HG03457 (cell line): Measurements from ENCODE around the gene MARCHF6.

ENCODE experiments used
- ATAC-seq: cut with Tn5 transposase; IDR thresholded peaks from one replicate; pipeline ENCODE4 v1.9.1; 2021; ENCODE audit warnings: moderate number of reproducible peaks; ENCODE audit not compliant: unreplicated experiment

MARCHF6 gene

DNA sequence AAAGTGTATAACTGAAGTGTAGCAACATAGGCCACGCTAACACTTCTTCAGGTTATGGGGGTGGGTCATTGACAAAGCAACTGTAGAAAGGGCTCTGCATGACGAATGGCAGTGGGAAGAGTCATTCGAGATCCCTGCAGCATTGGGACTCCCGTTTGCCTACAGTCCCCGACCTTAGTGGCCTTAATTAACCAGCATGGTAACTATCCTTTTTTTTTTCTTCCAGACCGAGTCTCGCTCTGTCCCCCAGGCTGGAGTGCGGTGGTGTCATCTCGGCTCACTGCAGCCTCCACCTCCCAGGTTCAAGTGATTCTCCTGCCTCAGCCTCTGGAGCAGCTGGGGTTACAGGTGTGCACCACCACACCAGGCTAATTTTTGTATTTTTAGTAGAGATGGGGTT is 31.6 kb upstream of the MARCHF6 start:
- ATAC-seq = no peak

DNA sequence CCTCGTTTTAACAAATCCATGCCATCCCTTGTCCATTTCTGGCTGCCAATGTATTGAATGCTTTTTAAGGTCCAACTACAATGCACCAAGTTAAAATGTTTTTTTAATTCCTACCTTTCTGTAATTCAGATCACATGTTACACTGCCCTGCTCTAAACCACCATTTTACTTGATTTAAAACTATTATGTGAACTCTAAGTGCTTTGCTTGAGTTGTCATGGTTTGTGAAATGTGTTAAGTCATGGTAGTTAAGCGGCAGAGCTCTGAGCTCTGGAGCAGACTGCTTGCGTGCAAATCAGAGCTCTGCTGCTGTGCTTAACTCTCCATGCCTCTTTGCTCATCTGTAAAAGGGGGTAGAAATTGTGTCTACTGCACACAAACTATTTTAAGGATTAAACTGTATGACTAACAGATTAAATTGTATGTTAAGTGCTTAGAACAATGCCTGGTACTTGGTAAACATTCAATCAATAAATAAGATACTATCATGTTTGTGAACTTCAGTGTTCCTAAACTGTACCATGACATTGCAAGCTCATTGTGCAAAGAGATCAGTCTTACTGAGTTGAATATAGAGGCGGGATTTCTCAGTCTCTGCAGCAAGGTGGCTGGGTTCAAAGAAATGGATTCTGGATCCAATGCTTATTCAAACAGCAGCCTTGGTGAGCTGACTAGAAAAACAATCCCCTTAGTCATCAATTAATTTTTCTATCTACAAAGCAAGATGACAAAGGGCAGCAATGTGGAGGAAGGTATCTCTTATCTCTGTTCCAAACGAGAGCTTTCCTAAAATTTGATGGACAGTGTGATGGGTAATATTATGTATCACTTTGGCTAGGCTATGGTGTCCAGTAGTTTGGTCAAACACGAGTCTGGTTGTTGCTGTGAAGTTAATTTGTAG is 29.7 kb upstream of the MARCHF6 start:
- ATAC-seq = no peak

DNA sequence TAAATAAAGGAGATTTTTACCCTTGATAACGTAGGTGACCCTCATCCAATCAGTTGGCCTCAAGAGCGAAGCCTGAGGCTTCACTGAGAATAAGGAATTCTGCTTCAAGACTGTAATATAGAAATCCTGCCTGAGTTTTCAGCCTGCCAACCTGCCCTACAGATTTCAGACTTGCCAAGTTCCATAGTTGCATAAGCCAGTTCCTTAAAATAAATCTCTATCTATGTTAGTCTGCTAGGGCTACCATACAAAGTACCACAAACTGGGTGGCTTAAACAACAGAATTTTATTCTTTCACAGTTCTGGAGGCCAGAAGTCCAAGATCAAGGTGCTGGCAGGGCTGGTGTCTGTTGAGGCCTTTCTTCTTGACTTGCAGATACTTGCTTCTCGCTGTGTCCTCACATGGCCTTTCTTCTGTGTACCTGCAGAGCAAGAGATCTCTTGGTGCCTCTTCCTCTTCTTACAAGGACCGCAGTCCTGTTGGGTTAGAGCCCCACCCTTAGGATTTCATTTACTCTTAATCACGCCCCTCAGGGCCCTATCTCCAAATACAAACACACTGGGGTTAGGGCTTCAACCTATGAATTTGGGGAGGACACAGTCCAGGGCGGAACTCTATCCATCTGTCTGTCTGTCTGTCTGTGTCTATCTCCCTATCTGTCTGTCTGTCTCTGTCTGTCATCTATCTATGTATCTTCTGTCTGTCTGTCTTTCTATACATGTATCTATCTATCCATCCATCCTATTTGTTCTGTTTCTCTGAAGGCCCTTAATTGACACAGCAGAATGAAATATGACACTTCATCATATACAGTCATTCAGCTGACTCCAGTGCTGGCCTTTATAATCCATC is 28.8 kb upstream of the MARCHF6 start:
- ATAC-seq = no peak

DNA sequence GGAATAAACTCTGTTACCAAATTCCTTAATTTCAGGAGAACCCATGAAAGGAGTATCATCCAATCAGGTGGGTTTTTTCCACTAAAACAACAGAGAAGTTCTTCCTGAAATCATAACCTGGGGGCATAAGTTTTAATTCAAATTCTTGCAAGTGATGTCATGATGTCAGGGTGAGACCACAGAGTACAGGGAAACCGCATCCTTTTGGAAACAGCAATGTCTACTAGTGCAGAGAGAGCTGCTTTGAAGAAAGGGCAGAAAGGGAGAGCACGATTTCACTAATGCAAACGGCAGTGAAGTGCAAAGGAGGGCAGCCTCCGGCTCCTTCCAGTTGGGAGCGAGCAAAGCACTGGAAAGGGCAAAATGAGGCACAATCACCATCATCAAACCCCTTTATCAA is 25.2 kb upstream of the MARCHF6 start:
- ATAC-seq = no peak

DNA sequence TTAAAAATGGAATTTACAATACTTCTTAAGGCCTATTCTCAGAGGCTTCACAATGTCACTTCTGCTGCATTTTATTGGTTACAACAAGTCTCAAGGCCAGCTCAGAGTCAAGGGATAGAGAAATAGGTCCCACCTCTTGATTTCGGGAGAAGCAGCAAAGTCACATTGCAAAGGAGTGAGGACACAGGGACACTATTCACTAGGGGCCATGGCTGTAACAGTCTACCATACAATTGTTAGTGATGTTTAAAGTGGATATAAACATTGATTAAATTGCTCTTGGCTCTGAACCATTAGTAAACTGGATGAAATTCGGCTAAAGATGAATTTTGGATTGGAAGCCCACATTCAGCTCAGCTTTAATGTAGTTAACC is 24.1 kb upstream of the MARCHF6 start:
- no peak for ATAC-seq

DNA sequence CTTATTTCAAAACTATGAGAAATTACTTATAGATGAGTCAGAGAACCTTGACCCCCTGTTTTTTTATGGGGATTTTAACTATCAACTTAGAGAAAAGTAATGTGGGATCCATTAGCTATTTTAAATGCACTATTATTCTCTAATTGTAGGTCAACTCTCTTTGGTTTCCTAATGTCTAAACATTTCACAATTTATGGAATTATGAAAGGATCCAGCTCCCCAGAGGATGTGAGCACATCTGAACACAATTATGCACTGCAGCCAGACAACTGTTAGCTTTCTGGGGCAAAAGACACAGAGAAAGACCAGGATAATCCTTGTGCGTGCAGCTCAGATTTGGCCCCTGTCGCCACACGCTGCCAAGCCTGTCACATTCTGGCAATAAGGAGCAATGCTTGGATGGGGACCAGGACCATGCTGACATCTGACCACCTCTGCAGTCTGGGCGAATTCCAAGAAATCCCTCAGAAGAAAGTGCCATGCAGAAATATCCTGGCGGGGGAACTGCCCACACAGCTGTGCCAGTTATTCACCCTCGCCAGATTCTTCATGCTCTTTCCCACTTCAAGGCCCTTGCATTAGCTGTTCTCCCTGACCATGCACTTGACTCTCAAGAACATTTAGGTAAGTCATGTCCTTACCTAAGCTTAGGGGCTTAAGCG is 23.5 kb upstream of the MARCHF6 start:
- ATAC-seq = no peak

DNA sequence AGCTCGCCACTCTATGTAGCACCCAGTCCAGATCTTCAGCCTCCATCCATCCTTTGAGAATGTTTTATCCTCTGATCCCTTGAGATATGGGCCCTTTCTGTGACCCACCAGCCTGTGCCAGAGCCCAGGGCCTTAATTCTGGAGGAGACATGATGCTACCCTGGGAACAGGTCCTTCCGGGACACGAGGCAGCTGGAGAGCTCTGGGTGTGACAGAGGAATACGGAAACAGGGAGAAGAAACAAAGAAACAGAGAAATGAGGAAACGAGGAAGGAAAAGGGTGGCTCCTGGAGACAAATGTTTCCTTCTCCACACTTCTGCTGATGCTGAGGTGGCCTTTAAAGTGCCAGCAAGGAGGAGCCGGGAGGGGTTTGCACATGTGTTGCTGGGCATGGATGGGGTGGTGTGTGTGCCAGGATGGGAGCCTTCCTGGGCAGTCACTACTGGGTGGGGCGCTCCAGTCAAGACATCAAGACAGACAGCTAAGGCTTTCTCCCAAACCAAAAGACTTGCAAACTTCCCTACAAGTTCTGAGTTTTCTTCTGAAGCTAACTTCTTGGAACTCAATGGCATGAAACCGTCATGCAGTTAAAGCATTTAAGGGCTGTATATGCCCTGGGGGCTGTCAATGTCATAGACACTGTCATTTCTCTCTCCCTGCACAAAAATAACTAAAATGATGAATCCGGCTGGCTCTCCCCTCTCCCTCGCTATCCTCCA is 22.8 kb upstream of the MARCHF6 start:
- ATAC-seq = no peak

DNA sequence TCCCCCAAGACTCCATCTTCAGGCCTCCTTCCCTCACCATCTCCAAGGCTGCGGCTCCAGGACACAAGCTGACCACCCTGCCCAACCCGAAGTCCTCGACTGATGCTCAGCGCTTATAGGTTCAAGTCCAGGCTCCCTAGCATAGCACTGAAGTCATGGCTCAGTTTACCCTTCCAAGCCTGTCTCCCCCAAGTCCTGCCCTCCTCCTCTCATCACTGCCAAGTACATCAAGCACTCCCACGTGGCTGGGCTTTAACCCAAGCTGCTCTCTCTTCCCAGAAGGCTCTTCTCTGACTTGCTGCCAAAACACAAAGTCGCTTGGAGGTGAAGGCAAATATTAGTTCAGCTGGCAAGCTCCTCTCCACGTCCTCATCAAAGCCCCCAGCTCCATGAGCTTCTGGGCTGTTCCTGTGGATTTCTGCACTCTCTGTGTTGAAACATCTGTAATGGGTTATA is 22.1 kb upstream of the MARCHF6 start:
- ATAC-seq = no peak

DNA sequence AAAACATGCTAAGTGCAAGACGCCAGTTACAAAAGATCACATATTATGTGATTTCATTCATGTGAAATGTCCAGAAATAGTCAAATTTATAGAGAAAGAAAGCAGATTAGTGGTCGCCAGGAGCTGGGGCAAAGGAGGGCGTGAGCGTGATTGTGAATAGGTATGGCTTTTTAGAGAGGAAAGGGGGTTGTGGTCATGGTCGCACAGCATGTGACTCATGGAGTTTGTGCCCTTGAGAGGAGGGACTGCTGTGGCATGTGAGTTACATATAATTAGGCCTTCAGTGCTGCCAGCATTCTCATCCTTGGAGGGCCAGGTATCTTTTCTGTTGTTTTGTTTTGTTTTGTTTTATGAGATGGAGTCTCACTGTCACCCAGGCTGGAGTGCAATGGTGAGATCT is 21.2 kb upstream of the MARCHF6 start:
- ATAC-seq = no peak

DNA sequence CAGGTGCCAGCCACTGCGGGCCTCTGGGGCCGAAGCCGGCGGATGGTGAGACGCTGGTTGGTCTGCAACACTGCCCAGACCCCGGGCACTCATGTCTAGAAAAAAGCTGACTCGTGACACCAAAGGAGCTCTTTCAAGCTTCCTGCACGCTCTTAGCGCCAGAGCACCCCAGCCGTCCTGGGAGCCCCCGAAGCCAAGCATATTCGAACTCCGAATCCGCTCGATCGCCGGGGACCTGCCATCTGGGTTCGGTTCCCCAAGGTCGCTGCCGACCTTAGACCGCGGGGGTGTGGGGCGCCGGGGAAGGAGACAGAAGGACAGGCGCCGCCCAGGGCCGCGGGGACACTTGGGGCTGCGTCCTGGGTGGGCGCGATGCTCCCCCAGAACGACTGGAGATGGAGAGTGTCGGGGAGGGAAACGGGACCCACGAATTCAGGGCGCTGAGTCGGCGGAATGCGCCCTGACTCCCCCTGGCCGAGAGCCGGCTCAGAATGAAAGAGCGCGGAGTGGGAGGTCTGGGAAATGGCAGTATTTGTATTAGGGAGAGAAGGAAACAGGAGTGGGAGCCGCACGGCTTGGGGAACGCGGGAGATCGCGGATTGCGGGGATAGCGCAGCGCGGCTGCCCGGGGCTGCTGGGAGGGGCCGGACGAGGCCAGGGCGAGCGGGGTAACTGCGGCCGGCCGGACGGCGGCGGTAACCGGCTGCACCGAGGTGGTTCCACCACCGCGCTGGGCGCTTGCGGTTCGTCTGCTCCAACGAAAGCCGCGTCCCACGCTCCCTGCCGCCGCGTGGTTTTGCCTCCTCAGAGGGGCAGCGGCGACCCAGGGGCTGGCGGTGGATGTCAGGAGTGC is 20.1 kb upstream of the MARCHF6 start:
- ATAC-seq = no peak

DNA sequence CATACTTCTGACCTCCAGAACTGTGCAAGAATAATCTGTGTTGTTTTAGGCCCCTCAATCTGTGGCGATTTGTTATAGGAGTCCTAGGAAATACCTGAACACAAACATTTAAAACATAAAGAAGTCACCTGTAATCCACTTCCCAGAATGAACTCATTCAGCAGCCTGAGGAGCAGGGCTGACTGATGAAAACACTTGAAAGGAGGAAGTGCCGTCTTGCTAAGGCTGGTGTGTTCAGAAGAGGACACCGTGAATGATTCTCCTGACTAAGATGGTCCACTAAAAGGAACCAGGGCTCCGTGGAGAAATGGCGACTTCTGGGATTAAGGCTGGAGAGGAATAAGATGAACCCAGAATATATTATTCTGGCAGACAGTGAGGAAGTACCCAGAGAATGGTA is 18.7 kb upstream of the MARCHF6 start:
- ATAC-seq = no peak

DNA sequence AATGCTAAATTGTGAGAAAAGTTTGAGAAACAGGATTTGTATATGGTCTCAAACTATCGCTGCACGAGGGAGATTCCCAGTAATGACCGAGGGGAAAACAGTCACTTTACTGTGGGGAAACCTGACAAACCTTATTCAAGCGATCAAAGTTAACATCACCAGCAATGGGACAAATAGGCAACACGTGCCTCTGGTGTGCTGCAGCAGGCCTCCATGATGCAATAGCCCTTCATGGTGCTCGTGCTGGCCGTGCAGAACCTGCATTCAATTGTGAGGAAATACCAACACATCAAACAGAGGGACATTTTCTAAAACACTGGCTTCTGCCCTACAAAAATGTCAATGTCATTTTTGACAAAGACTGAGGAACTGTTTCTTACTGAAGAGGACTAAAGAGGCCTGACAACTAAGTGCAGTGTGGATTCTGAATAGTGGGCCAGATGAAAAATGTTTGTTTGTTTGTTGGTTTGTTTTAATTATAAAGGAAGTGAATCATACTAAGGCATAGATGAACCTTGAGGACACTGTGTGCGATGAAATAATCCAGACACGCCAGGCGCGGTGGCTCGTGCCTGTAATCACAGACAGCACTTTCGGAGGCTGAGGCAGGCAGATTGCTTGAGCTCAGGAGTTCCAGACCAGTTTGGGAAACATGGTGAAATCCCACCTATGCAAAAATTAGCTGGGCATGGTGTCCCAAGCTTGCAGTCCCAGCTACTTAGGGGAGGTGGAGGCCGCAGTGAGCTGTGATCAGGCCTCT is 17.6 kb upstream of the MARCHF6 start:
- ATAC-seq = no peak

DNA sequence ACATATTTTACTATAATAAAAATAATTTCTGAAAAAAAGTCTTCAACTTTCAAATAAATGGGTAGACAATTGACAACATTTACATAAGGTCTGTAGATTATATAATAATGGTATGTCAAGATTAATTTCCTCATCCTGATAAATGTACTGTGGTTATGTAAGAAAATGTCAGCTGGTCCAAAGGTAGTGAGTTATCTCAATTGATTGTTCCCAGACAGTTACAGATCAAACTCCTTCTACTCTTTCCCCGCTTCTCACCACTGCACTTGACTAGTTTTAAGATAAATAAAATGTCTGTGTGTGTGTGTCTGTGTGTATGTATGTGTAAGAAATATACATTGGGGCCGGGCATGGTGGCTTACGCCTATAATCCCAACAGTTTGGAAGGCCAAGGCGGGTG is 16.4 kb upstream of the MARCHF6 start:
- no peak for ATAC-seq

DNA sequence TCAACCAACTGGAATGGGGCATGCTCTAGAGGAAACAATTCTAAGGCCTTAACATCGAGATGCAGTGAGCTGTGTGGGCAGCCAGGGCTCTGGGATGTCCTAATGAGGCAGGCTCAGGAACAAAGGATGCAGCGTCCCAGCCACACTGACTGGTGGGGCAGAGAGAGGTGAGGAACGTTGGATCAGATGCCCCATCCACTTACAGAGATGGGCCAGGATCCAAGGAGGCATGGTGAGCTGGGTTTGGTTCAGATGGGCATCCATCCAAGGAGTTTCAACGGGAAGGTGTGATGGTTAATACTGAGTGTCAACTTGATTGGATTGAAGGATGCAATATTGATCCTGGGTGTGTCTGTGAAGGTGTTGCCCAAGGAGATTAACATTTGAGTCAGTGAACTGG is 15.5 kb upstream of the MARCHF6 start:
- ATAC-seq = no peak

DNA sequence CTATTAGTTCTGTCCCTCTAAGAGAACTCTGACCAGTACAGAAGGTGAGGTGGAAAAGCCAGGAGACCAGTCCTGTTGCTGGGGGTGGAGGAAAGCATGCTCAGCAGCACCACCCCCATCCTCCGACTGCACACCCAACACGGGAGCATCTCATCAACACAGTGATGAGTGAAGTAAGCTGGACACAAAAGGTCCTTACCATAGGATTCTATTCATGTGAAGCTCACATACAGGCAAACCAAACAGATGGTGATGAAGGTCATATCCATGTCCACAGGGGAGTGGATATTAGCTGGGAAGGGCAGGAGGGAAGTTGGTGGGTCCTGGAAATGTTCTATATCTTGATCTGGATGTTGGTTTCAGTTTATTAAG is 14.8 kb upstream of the MARCHF6 start:
- ATAC-seq = no peak

DNA sequence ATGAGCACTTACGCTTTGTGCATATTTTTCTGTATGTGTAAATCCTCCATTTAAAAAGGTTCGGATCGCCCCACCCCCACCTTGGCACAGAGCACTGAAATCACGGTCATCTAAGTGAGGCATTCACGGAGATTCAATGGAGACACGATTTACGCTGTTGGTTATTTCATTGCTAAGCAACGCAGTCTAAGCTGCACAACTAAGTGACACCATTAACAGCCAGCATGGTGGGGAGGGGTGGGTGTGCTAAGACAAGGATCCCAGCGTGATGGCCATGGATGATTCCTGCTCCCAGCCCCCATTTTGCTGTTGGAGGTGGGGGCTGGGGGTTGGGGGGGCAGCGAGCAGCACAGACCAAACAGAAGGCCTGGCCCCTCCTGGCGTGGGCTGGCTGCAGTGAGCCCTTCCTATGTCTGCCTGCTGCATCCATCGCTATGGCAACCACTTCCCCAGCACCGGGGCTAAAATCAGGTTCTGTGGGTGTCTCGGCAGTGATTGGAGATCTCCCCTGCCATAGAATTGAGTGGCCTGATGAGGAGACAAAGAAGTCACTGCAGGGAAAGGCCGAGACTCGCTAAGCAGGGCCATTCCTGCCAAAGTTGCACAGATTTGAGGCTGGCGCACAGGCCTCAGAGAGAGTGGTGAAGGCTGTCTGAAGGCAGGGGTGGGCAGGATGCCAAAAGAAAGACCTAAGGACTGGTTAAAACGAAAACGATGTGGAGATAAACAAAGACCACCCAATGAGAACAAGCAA is 14.3 kb upstream of the MARCHF6 start:
- ATAC-seq = no peak

DNA sequence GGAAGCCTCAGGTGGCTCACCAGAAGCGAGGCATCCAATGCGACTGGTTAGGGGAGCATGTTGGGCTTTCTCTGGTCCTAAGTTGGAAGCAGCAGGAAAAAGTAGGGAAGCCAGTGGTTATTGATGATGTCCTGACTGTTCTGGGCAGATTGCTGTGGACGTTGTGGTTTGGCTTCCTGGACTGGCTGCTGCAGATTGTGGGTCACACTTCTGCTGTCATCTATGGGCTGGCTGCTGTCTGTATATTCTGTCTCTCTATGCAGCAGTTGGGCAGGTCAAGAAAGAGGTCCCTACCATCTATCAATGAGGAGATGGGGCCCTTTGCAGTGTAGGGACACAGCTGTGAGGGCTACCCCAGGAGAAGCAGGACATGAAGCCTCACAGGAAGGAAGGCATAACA is 13.5 kb upstream of the MARCHF6 start:
- no peak for ATAC-seq

DNA sequence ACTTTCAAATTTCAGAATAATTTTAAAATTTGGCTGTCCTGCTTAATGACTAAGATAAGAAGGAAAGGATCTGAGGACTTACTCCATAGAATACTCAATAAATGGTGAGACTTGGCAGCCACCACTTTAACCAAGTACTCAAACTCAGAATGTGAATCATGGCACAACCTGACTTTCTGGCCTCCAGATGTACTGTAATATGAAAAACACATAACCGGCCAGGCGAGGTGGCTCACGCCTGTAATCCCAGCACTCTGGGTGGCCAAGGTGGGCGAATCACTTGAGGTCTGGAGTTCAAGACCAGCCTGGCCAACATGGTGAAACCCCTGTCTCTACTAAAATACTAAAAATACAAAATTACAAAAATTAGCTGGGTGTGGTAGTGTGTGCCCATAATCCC is 10.0 kb upstream of the MARCHF6 start:
- ATAC-seq = no peak
